ENCODE measurements around the gene CFAP251.

DNA sequence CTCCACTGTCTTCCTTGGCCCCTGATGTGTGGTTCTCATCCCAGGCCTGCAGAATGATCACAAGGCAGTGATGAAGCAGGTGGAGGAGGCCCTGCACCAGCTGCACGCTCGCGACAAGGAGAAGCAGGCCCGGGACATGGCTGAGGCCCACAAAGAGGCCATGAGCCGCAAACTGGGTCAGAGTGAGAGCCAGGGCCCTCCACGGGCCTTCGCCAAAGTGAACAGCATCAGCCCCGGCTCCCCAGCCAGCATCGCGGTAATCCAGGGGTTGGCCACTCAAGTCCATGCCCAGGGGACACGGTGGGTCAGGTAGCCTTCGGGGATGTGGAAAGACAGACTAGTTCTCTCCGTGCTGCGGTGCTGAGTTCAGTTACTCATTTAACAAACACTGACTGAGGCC, 18.8 kb upstream of the CFAP251 start:
- TF ChIP-seq POLR2A (IDR thresholded peaks at IDR 0.05; ENCODE audit: low read depth) (no peak), EP300 (IDR thresholded peaks at IDR 0.05) (no peak)
